ENCODE results near the gene SRSF11.
"Not testable (repeated sequence)": the region's sequence is repeated elsewhere in the genome, so short reads cannot be mapped to it uniquely, and the experiment has no call there.

Gene SRSF11

GRCh38 chr1:70221238-70222121 is at the start of gene SRSF11:
Gene SRSF11 (plus strand): TSS chr1:70221380. CDS start chr1:70221637, 257 bp downstream.
- DNase-seq: peak; percentile 99

- no peak for DNase-seq
Measured at GRCh38 chr1:70171512-70171911, 49.7 kb upstream of the SRSF11 start.

GRCh38 chr1:70185181-70185580 is 36.0 kb upstream of the SRSF11 start:
- not testable (repeated sequence) for DNase-seq

- no peak for DNase-seq
Measured at GRCh38 chr1:70188522-70188921, 32.7 kb upstream of the SRSF11 start.

- no peak for DNase-seq
Measured at GRCh38 chr1:70190180-70190579, 31.0 kb upstream of the SRSF11 start.

- DNase-seq: not testable (repeated sequence)
Measured at GRCh38 chr1:70192446-70192845, 28.7 kb upstream of the SRSF11 start.

- no peak for DNase-seq
Measured at GRCh38 chr1:70194601-70195000, 26.6 kb upstream of the SRSF11 start.

GRCh38 chr1:70195342-70195741 is 25.8 kb upstream of the SRSF11 start:
- no peak for DNase-seq

- DNase-seq: no peak
Measured at GRCh38 chr1:70196333-70196732, 24.8 kb upstream of the SRSF11 start.

- no peak for DNase-seq
Measured at GRCh38 chr1:70200065-70200464, 21.1 kb upstream of the SRSF11 start.

- DNase-seq: no peak
Measured at GRCh38 chr1:70202173-70202758, 18.9 kb upstream of the SRSF11 start.

- DNase-seq: no peak
Measured at GRCh38 chr1:70204139-70204538, 17.0 kb upstream of the SRSF11 start.

GRCh38 chr1:70204600-70204999 is 16.6 kb upstream of the SRSF11 start:
- no peak for DNase-seq

GRCh38 chr1:70205071-70205433 is 16.1 kb upstream of the SRSF11 start:
- no peak for DNase-seq

- DNase-seq: peak; percentile 98
Measured at GRCh38 chr1:70205434-70206118, 15.6 kb upstream of the SRSF11 start, which contains the start of gene LRRC40. Gene LRRC40 (minus strand): TSS chr1:70205579. CDS start chr1:70205540, 39 bp downstream.

- not testable (repeated sequence) for DNase-seq
Measured at GRCh38 chr1:70206833-70207232, 14.3 kb upstream of the SRSF11 start.

- no peak for DNase-seq
Measured at GRCh38 chr1:70207492-70207891, 13.7 kb upstream of the SRSF11 start.

- no peak for DNase-seq
Measured at GRCh38 chr1:70208292-70208691, 12.9 kb upstream of the SRSF11 start.

GRCh38 chr1:70210820-70211219 is 10.4 kb upstream of the SRSF11 start:
- DNase-seq: no peak

- DNase-seq: no peak
Measured at GRCh38 chr1:70211541-70211940, 9.6 kb upstream of the SRSF11 start.

- no peak for DNase-seq
Measured at GRCh38 chr1:70220015-70220414, 1.2 kb upstream of the SRSF11 start.

- DNase-seq: no peak
Measured at GRCh38 chr1:70220517-70221237, 503 bp upstream of the SRSF11 start.

- DNase-seq: no peak
Measured at GRCh38 chr1:70222716-70223235, 1.6 kb downstream of the SRSF11 start.
